DOHH2 (cell line): ENCODE measurements around the gene BNC2.

Experiments
- EZH2phosphoT487 ChIP-seq: fragments of 200-600 bp; sonication (generic); IDR thresholded peaks from 2 replicates; pipeline ENCODE4 v1.6.1; 2017; ENCODE audit warnings: borderline replicate concordance, mild to moderate bottlenecking, antibody characterized with exemption, low read length, moderate library complexity, mixed read lengths
- TF ChIP-seq, protein P1 (sequence below): fragments of 200-600 bp; sonication (generic); IDR thresholded peaks from one replicate; pipeline ENCODE4 v1.5.1; 2014; ENCODE audit warnings: antibody characterized with exemption, mild to moderate bottlenecking, low read depth, low read length; ENCODE audit not compliant: poor library complexity, severe bottlenecking

DNA sequence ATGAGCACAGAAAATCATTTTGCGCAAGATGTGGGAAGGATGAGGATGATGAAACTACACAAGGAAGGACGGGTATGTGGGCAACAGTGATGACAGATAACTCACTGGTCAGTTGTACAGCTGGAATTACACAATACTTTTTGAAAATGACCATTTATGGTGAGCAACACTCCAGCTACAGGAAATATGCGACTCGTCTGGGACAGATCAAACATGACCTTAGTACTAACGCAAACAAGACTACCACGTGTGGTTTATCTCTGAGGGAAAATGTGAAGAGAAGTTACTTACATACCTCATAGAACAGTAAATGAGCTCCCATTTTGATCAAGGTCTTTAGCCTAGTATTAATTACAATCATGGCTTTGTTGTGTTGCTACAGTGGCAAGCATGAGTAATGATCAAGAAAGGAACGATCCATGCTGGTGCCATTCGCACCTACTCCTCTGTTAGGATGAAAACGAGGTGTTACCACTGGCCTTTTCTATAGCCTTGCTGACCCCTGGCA, 456.9 kb downstream of the BNC2 start:
- TF ChIP-seq, protein P1, sequence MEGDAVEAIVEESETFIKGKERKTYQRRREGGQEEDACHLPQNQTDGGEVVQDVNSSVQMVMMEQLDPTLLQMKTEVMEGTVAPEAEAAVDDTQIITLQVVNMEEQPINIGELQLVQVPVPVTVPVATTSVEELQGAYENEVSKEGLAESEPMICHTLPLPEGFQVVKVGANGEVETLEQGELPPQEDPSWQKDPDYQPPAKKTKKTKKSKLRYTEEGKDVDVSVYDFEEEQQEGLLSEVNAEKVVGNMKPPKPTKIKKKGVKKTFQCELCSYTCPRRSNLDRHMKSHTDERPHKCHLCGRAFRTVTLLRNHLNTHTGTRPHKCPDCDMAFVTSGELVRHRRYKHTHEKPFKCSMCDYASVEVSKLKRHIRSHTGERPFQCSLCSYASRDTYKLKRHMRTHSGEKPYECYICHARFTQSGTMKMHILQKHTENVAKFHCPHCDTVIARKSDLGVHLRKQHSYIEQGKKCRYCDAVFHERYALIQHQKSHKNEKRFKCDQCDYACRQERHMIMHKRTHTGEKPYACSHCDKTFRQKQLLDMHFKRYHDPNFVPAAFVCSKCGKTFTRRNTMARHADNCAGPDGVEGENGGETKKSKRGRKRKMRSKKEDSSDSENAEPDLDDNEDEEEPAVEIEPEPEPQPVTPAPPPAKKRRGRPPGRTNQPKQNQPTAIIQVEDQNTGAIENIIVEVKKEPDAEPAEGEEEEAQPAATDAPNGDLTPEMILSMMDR: no peak
- TF ChIP-seq EZH2phosphoT487: no peak
